Esophagus muscularis mucosa (tissue), 4 donors: ENCODE data around the gene STK17A. TPM values are rescaled to one million over a fixed set of nuclear protein-coding genes. Genes with fewer than 3 reads are reported as not detected.
A peak's percentile ranks its signal among the peaks of the same experiment; 100 is the strongest.

Source experiments
- DNase-seq: peaks from one replicate; pipeline ENCODE4 v3.0.0-alpha.2; 2017; ENCODE audit errors: extremely low spot score
- H3K27ac ChIP-seq, 4 donors: fragments of 200-600 bp; sonication (generic); replicated peaks in 1 of 4; 1 replicate in 3 of 4; 2 replicates in 1 of 4; pipeline ENCODE4 v1.5.1; 2016 to 2019; ENCODE audit warnings: mild to moderate bottlenecking in 1 of 4
- H3K27me3 ChIP-seq, 4 donors: fragments of 200-600 bp; sonication (generic); one replicate each; pipeline versions ENCODE4 v1.5.1 to v1.6.0; 2016 to 2019
- H3K36me3 ChIP-seq, 4 donors: fragments of 200-600 bp; sonication (generic); one replicate each; pipeline ENCODE4 v1.5.1; 2016 to 2019
- H3K4me1 ChIP-seq, 4 donors: fragments of 200-600 bp; sonication (generic); one replicate each; pipeline ENCODE4 v1.5.1; 2016 to 2019
- H3K4me3 ChIP-seq, 4 donors: fragments of 200-600 bp; sonication (generic); 1 replicate in 2 of 4; 2 replicates in 2 of 4; pipeline ENCODE4 v1.5.1; 2016 to 2019; ENCODE audit warnings: mild to moderate bottlenecking in 4 of 4, moderate library complexity in 1 of 4
- H3K9me3 ChIP-seq, 4 donors: fragments of 200-600 bp; sonication (generic); 1 replicate in 3 of 4; 2 replicates in 1 of 4; pipeline ENCODE4 v1.5.1; 2016 to 2019
- EP300 ChIP-seq: sonication (generic); formaldehyde crosslinking; IDR thresholded peaks from one replicate; pipeline ENCODE4 v1.6.1; 2017; ENCODE audit warnings: antibody characterized with exemption
- POLR2A ChIP-seq: fragments of 450-650 bp; IDR thresholded peaks from one replicate; pipeline ENCODE4 v1.6.1; 2017; ENCODE audit warnings: antibody characterized with exemption, moderate library complexity, mild to moderate bottlenecking, low read depth
- POLR2AphosphoS5 ChIP-seq, 2 donors: sonication (generic); formaldehyde crosslinking; IDR thresholded peaks; one replicate each; pipeline ENCODE4 v1.6.1; 2017; ENCODE audit warnings: antibody characterized with exemption in 2 of 2
- WGBS: methylation state at CpG from one replicate; pipeline ENCODE4 v1.1.5; 2018; 5-methylcytosine and 5-hydroxymethylcytosine counted together
- intact Hi-C: fragments of 100-400 bp; cut with DNase I; formaldehyde crosslinking; loops from one replicate; pipeline ENCODE4 v1.15.1; 2023
- total RNA-seq, 4 donors: library from RNA; depleted of rRNA; stranded (reverse); fragments of >200 nt; gene quantifications; one replicate each; pipeline versions ENCODE4 v1.1.0 to v1.2.1, GENCODE V29; 2016
- TF ChIP-seq, protein P1 (sequence below), 3 experiments: fragments of 200-600 bp in 2 of 3; fragments of 450-650 bp in 1 of 3; sonication (generic) in 2 of 3; IDR thresholded peaks; one replicate each; pipeline ENCODE4 v1.5.1; 2017 to 2019; ENCODE audit warnings: antibody characterized with exemption in 3 of 3, mild to moderate bottlenecking in 2 of 3, moderate library complexity in 1 of 3

Gene STK17A
- total RNA-seq, 4 donors from 2014 or later: 19.5 to 33.3 (median 24.6) TPM

DNA sequence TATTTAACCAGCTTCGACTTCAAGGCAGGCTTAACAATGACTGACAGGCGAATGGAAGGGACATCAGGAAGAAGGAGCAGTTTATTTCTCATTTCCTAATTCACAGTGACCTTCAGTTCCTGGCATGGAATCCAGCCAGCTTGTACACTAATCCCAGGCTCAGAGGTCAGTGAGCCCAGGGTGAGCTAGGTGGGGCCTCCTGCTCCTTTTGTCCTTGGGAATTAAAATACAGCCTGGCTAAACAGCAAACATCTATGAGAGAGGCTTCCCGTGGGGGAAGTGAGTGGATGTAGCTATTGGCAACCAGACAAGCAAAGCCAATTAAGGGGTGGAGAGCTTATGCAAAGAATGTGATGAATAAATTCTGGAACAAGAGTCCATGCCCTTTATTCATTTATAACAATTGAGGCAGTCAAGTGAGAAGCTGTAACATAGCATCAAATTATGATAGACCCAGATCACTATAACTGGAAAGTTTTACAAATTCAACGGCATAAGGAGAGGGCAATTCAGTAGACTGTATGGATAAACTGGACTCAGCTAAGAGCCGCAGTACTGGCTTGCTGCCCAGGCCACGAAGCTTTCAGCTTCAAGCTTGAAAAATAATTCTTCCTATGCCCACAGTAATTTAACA lies 57.1 kb downstream of the STK17A start:
- Histone ChIP-seq H3K9me3 (no peaks in the 10 kb centered on the region), H3K4me1 (peaks cover 32 to 56% (median 49%) of the 10 kb centered on the region in 4 donors), H3K27me3 (no peaks in the 10 kb centered on the region), H3K36me3 (peaks cover 0 to 69% (median 29%) of the 10 kb centered on the region in 4 donors), H3K4me3 (peak overlapping the region in 1 of 4 donors; percentile 5), H3K27ac (peak overlapping the region; percentile 70 to 79 (median 76))
- WGBS: 36% methylated on average over 6 of the region's 6 CpGs
- DNase-seq: no peak
- intact Hi-C loops: loop anchor here (5.0 kb wide), 1 partner anchor 57 kb away; no protein-coding TSS in a partner anchor
- TF ChIP-seq POLR2A (no peak), POLR2AphosphoS5 (IDR thresholded peaks at IDR 0.05) (peak in 1 of 2 donors; percentile 53), EP300 (no peak)

DNA sequence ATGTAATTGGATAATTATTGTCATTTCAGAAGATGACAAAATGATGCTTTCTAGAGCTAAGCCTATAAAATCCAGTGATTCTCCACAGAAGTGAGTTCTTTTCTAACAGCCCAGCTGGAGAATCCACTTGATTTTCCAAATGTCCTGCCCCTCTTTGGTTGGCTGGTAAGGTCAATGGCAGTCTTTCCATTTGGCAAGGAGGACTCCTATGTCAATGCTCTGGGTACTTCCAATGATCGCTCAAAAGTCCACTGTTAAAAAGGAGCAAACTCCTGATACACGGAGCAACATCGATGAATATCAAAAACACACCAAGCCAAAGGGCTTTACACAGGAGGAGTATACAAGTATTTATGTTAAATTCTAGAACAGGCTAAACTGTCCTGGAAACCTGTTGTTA lies 57.8 kb downstream of the STK17A start:
- DNase-seq: no peak
- Histone ChIP-seq H3K36me3 (peaks cover 0 to 62% (median 27%) of the 10 kb centered on the region in 4 donors), H3K9me3 (no peaks in the 10 kb centered on the region), H3K27me3 (no peaks in the 10 kb centered on the region), H3K4me3 (peak overlapping the region in 1 of 4 donors; percentile 5), H3K27ac (peak overlapping the region; percentile 70 to 79 (median 76)), H3K4me1 (peaks cover 39 to 57% (median 50%) of the 10 kb centered on the region in 4 donors)
- intact Hi-C loops: no loop called here
- 96% methylated on average over 3 of the region's 3 CpGs for WGBS
- TF ChIP-seq, protein P1, sequence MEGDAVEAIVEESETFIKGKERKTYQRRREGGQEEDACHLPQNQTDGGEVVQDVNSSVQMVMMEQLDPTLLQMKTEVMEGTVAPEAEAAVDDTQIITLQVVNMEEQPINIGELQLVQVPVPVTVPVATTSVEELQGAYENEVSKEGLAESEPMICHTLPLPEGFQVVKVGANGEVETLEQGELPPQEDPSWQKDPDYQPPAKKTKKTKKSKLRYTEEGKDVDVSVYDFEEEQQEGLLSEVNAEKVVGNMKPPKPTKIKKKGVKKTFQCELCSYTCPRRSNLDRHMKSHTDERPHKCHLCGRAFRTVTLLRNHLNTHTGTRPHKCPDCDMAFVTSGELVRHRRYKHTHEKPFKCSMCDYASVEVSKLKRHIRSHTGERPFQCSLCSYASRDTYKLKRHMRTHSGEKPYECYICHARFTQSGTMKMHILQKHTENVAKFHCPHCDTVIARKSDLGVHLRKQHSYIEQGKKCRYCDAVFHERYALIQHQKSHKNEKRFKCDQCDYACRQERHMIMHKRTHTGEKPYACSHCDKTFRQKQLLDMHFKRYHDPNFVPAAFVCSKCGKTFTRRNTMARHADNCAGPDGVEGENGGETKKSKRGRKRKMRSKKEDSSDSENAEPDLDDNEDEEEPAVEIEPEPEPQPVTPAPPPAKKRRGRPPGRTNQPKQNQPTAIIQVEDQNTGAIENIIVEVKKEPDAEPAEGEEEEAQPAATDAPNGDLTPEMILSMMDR (IDR thresholded peaks at IDR 0.05): no peak
- TF ChIP-seq EP300 (no peak), POLR2AphosphoS5 (IDR thresholded peaks at IDR 0.05) (no peak), POLR2A (no peak)

DNA sequence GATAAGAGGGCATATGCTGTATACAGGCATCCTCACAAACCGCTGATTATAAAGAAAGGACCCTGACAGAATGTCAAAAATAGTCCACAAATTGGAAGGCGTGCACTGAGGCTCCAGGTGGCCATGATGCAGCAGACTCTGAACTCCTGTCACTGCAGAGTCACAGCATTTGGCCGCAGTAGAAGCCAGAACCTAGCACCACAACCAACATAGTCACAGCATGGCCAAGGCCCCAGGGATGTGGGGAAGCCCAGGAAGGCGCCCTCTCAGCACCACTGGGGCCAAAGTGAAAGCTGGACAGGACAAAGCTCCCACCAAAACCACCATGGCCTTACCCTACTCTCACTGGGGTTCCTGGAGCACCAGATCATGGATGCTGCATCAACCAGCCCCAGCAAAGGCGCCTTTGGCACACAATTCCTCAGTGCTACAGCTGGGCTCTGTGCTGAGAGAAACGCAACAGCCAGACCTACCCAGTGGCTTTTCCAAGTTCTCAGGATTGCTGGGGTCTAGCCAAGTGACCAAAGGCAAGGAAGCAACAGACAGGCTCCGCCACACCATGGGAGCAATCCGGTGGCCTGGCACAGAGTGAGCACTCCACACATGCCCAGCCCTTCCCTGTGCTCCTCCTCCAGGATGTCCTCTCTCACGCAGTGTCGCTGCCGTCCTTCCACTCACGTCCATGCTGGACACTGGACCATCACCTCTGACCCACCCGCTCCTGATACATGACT lies 60.2 kb downstream of the STK17A start:
- no peaks in the 10 kb centered on the region for H3K9me3 ChIP-seq
- 97% methylated on average over 11 of the region's 13 CpGs for WGBS
- H3K27ac ChIP-seq: peak overlapping the region in 1 of 4 donors; percentile 3
- H3K36me3 ChIP-seq: peaks cover 0 to 41% (median 15%) of the 10 kb centered on the region in 4 donors
- no peak overlapping the region for H3K4me3 ChIP-seq
- no peaks in the 10 kb centered on the region for H3K27me3 ChIP-seq
- intact Hi-C loops: no loop called here
- peaks cover 53 to 61% (median 56%) of the 10 kb centered on the region in 4 donors for H3K4me1 ChIP-seq
- DNase-seq: no peak
- TF ChIP-seq, protein P1 (IDR thresholded peaks at IDR 0.05): no peak
- no peak for TF ChIP-seq POLR2AphosphoS5 (IDR thresholded peaks at IDR 0.05)
- TF ChIP-seq EP300: no peak
- TF ChIP-seq POLR2A: no peak

DNA sequence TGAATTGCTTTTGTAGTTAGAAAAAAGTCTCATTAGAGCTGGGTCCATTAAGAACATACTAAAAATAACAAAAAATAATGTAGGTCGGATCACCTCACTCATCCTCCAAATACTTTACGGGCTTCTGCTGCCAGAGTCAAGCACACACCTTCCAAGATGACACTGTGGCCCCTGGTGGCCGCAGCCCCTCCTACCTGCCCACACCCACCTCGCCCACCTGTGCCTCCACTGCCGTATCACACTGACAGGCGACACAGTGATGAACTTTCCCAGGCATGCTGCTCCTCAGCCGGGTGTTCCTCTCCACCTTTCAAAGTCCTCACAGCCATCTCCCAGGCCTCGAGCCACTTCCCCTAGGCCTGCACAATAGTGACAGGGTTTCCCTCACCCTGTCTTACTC lies 60.9 kb downstream of the STK17A start:
- Histone ChIP-seq H3K27me3 (no peaks in the 10 kb centered on the region), H3K4me1 (peaks cover 61 to 69% (median 63%) of the 10 kb centered on the region in 4 donors), H3K27ac (no peak overlapping the region), H3K4me3 (no peak overlapping the region), H3K36me3 (peaks cover 0 to 38% (median 15%) of the 10 kb centered on the region in 4 donors), H3K9me3 (no peaks in the 10 kb centered on the region)
- intact Hi-C loops: no loop called here
- no peak for TF ChIP-seq POLR2AphosphoS5 (IDR thresholded peaks at IDR 0.05)
- no peak for TF ChIP-seq POLR2A
- TF ChIP-seq, protein P1 (IDR thresholded peaks at IDR 0.05): no peak
- no peak for TF ChIP-seq EP300
- 79% methylated on average over 8 of the region's 8 CpGs for WGBS
- no peak for DNase-seq

DNA sequence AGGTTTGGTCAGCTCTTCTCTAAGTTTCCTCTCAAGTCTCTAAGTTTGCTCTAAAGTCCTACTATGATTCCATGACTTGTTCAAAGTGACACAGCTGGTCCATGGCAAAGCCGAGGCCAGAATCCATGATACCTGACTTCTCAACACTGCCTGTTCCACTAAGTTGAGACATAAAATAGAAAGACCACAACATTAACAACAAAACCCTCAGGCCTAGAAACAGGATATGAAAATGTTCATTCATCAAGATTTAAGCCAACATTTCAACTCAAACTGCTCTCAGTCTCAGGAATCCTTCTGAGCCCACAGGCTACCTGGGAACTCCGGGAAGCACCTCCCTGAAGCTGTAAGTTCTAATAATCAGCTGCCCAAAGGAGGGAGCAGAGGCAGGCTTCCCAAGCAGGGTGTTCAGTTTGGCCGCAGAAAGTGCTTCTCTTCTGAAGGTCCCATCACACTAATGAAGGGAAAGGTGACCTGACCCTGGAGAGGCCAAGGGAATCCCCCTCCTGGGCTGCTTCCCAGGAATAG lies 62.9 kb downstream of the STK17A start:
- H3K4me1 ChIP-seq: peaks cover 61 to 70% (median 65%) of the 10 kb centered on the region in 4 donors
- H3K36me3 ChIP-seq: peaks cover 0 to 34% (median 15%) of the 10 kb centered on the region in 4 donors
- DNase-seq: no peak
- no peaks in the 10 kb centered on the region for H3K27me3 ChIP-seq
- H3K9me3 ChIP-seq: no peaks in the 10 kb centered on the region
- no peak overlapping the region for H3K4me3 ChIP-seq
- H3K27ac ChIP-seq: peak overlapping the region; percentile 90 to 94 (median 92)
- intact Hi-C loops: loop anchor here (5.0 kb wide), 1 partner anchor 63 kb away; the partner anchor contains the start of gene STK17A
- TF ChIP-seq POLR2AphosphoS5 (IDR thresholded peaks at IDR 0.05) (no peak), POLR2A (no peak), EP300 (no peak)
- TF ChIP-seq, protein P1 (IDR thresholded peaks at IDR 0.05): no peak
- WGBS: 91% methylated on average over 3 of the region's 3 CpGs
